SKM-1 (cell line): Measurements from ENCODE around the gene SOAT1.
"Not testable (repeated sequence)": the region's sequence is repeated elsewhere in the genome, so short reads cannot be mapped to it uniquely, and the experiment has no call there.

ENCODE experiments used
- DNase-seq: peaks from one replicate; lab custom pipeline; 2025; ENCODE audit not compliant: unreplicated experiment; lab: John Stamatoyannopoulos, UW

SOAT1 gene

GRCh38 chr1:179293340-179294327 lies at the start of gene SOAT1:
Gene SOAT1 (plus strand): TSS chr1:179293797. CDS start chr1:179302685, 8,888 bp downstream.
- peak; percentile 85 for DNase-seq

GRCh38 chr1:179245426-179245825 lies 48.2 kb upstream of the SOAT1 start:
- not testable (repeated sequence) for DNase-seq

- DNase-seq: no peak
These were observed 45.7 kb upstream of the SOAT1 start for GRCh38 chr1:179247923-179248322.

- no peak for DNase-seq
These were observed 41.9 kb upstream of the SOAT1 start for GRCh38 chr1:179251675-179252074.

GRCh38 chr1:179252606-179253005 lies 41.0 kb upstream of the SOAT1 start:
- DNase-seq: no peak

GRCh38 chr1:179253286-179253972 lies 40.2 kb upstream of the SOAT1 start:
- no peak for DNase-seq

- no peak for DNase-seq
These were observed 31.4 kb upstream of the SOAT1 start for GRCh38 chr1:179262183-179262582.

- no peak for DNase-seq
These were observed 30.5 kb upstream of the SOAT1 start for GRCh38 chr1:179263121-179263520.

- DNase-seq: no peak
These were observed 29.1 kb upstream of the SOAT1 start for GRCh38 chr1:179264507-179264906.

- no peak for DNase-seq
These were observed 24.5 kb upstream of the SOAT1 start for GRCh38 chr1:179269071-179269470.

- DNase-seq: not testable (repeated sequence)
These were observed 19.2 kb upstream of the SOAT1 start for GRCh38 chr1:179274424-179274823.

- DNase-seq: no peak
These were observed 14.7 kb upstream of the SOAT1 start for GRCh38 chr1:179278920-179279319.

GRCh38 chr1:179283992-179284391 lies 9.6 kb upstream of the SOAT1 start:
- no peak for DNase-seq

GRCh38 chr1:179287946-179288345 lies 5.7 kb upstream of the SOAT1 start:
- no peak for DNase-seq

- no peak for DNase-seq
These were observed 4.6 kb upstream of the SOAT1 start for GRCh38 chr1:179288977-179289376.

- DNase-seq: no peak
These were observed 1.7 kb downstream of the SOAT1 start for GRCh38 chr1:179295164-179295755.

GRCh38 chr1:179296356-179297104 lies 2.9 kb downstream of the SOAT1 start:
- DNase-seq: no peak

GRCh38 chr1:179297105-179297378 lies 3.4 kb downstream of the SOAT1 start:
- no peak for DNase-seq

GRCh38 chr1:179298952-179299351 lies 5.4 kb downstream of the SOAT1 start:
- no peak for DNase-seq

GRCh38 chr1:179300112-179300511 lies 6.5 kb downstream of the SOAT1 start:
- no peak for DNase-seq

GRCh38 chr1:179302070-179302469 lies 8.5 kb downstream of the SOAT1 start:
- no peak for DNase-seq
